HG03064 (cell line): ENCODE measurements around the gene ETFB.

Source experiments
- ATAC-seq: cut with Tn5 transposase; IDR thresholded peaks from one replicate; pipeline ENCODE4 v1.9.1; 2021; ENCODE audit warnings: low read depth; ENCODE audit not compliant: unreplicated experiment

ETFB gene

GRCh38 chr19:51354103-51354741 is 12.0 kb downstream of the ETFB start:
- no peak for ATAC-seq

DNA sequence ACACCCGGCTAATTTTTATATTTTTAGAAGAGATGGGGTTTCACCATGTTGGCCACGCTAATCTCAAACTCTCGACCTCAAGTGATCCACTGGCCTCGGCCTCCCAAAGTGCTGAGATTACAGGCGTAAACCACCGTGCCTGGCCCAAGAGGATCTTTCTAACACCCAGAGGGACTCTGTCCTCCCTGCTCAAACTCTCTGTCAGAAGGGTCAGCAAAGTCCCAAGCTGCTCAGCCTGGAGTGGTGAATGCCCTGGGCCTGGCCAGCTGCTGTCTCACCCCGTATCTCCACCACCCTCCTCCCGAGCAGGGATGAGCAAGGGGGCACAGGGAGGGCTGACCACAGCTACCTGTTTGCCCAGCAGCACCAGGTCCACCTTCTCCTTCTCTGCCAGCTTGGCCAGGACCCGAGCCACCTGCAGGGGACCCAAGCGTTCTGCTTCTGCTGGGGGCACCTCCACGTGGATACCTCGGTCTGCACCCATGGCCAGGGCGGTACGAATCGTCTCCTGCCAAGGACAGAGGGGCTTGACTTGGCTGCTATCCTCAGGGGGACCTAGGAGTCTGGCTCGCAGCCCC is 13.3 kb downstream of the ETFB start:
- ATAC-seq = no peak

GRCh38 chr19:51351266-51351990 is 14.8 kb downstream of the ETFB start:
- no peak for ATAC-seq

- ATAC-seq = no peak
Observed at GRCh38 chr19:51347209-51347928, 18.8 kb downstream of the ETFB start.

DNA sequence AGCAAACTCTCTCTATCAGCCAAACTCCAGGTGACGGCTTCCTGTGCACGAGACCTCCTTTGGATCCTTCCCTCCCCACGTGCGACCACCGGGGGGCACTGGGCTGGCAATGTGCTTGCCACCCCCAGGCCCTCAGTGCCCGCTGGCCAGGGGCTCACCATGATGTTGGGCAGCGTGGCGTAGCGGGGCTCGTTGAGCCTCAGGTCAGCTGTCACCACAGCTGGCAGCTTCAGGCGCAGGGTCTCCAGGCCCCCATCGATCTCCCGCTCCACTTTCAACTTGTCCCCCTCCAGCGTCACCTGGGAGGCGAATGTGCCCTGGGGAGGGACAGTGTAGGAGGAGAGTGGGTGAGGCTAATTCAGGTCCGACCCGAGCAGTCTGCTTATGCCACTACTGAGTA is 19.4 kb downstream of the ETFB start:
- no peak for ATAC-seq

- ATAC-seq = no peak
Observed at GRCh38 chr19:51345076-51345620, 21.0 kb downstream of the ETFB start.

- ATAC-seq = no peak
Observed at GRCh38 chr19:51342631-51343569, 23.3 kb downstream of the ETFB start.

GRCh38 chr19:51341976-51342580 is 24.1 kb downstream of the ETFB start, which contains the start of gene VSIG10L:
VSIG10L (minus strand) TSS chr19:51342139; CDS start chr19:51342124, 15 bp downstream.
- no peak for ATAC-seq

DNA sequence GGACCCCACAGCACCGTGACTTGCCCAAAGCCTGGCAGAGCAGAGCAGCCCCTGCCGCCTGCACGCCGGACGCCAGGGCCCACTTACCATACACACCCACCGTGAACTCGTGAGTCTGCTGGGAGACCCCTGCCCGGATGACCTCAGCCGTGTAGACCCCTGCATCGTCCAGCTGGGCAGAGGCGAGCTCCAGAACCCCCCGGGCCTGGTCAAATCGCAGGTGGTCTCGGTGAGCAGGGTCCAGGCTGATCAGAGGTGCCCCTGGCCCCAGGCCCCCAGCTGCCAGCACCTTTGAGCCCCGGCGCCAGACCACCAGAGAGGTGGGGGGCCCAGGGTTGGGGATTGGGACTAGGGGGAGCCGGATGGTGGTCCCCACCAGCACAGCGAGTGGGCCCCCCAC is 25.1 kb downstream of the ETFB start:
- no peak for ATAC-seq

- ATAC-seq = no peak
Observed at GRCh38 chr19:51339687-51340656, 26.2 kb downstream of the ETFB start.

DNA sequence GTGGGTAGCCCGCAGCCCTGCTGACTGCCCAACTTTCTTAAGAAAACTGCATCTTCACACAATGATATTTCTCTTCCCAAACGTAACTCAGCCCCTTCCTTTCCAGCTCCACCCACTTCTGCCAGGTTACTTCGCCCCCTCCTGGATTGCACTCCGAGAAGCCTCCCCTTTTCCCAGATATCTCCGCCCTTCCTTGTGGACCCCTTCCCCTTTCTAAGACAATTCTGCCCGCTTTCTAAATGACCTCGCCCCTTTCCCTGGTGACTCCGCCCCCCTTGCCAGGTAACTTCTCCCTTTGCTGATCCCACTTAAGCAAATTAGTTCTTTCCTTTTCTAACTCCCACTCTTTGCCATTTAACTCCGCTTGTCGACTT is 26.9 kb downstream of the ETFB start:
- ATAC-seq = no peak

- ATAC-seq = no peak
Observed at GRCh38 chr19:51338563-51339312, 27.4 kb downstream of the ETFB start.

GRCh38 chr19:51337861-51338562 is 28.2 kb downstream of the ETFB start:
- ATAC-seq = no peak

- no peak for ATAC-seq
Observed at GRCh38 chr19:51337141-51337860, 28.9 kb downstream of the ETFB start.

GRCh38 chr19:51333836-51334460 is 32.2 kb downstream of the ETFB start:
- ATAC-seq = no peak

DNA sequence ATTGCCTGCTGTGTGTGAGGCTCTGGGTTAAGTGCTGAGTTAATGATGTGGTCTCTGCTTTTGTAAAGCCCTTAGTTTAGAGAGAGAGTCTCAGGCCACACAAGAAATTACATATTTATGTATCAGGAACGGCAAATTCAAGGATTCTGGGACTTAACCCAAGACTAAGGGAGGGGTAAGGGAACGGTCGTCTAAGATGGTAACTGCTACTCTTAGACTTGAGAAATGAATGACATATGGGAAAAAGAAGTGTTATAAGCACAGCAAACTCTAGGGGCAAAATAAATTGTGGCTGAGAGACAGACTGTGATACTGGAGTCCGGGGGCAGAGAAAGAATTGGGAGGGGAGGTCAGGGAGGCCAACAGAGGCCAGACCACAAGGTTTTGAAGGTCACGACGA is 34.5 kb downstream of the ETFB start:
- no peak for ATAC-seq
